Measurements from ENCODE around the gene LARP6. TPM values are rescaled to one million over a fixed set of nuclear protein-coding genes. Genes with fewer than 3 reads are reported as not detected.

The LARP6 gene
- total and polyA plus RNA-seq, 2 experiments from 2014 or later = 20.0 to 22.4 TPM

GRCh38 chr15:70833422-70833821 is 20.5 kb downstream of the LARP6 start:
- Mint-ChIP-seq H3K36me3 (ENCODE audit: low read depth) (peaks cover 44% of the 10 kb centered on the region), H3K9me3 (no peaks in the 10 kb centered on the region), H3K4me3 (no peak overlapping the region), H3K27ac (0 out of 2 replicates have a peak overlapping the region, but pooled peaks have one; percentile 86), H3K27me3 (ENCODE audit: insufficient read depth, low read depth, poor library complexity) (peaks cover 2% of the 10 kb centered on the region), H3K4me1 (peaks cover 10% of the 10 kb centered on the region)
- Histone ChIP-seq H3K4me3 (no peak overlapping the region), H4K20me1 (replicated peaks; ENCODE audit: insufficient read depth) (no peaks in the 10 kb centered on the region), H3K79me2 (replicated peaks; ENCODE audit: insufficient read depth) (no peaks in the 10 kb centered on the region), H3K27me3 (ENCODE audit: insufficient read depth) (no peaks in the 10 kb centered on the region), H3K36me3 (ENCODE audit: insufficient read depth) (no peaks in the 10 kb centered on the region), H3K4me2 (no peak overlapping the region; the same call in 1 of the 2 replicates), H3K27ac (ENCODE audit: low read depth) (no peak overlapping the region), H3F3A (replicated peaks; ENCODE audit: low read depth) (no peaks in the 10 kb centered on the region), H3K4me1 (ENCODE audit: insufficient read depth) (peaks cover 4% of the 10 kb centered on the region), H3K9me2 (ENCODE audit: insufficient read depth) (peaks cover 5% of the 10 kb centered on the region; the same call in 1 of the 2 replicates), H2AFZ (no peak overlapping the region)
- no peak for DNase-seq (ENCODE audit: low spot score)
- ATAC-seq = no peak
- TF ChIP-seq JUNB (IDR thresholded peaks at IDR 0.05; ENCODE audit: unreplicated experiment) (no peak), CTCF (conservative IDR thresholded peaks at IDR 0.05; ENCODE audit: low read depth in 2 of 2) (no peak), ETS1 (IDR thresholded peaks at IDR 0.05) (no peak), ZNF114 (CRISPR knock-in tag; IDR thresholded peaks at IDR 0.05) (no peak), POLR2AphosphoS5 (IDR thresholded peaks at IDR 0.05; ENCODE audit: low read depth) (no peak), ZNF331 (CRISPR knock-in tag; IDR thresholded peaks at IDR 0.05; ENCODE audit: low read depth) (no peak), ZNF462 (CRISPR knock-in tag; IDR thresholded peaks at IDR 0.05) (no peak), EZH2phosphoT487 (IDR thresholded peaks at IDR 0.05; ENCODE audit: unreplicated experiment) (no peak), STAT1 (IDR thresholded peaks at IDR 0.05; ENCODE audit: unreplicated experiment) (no peak), NANOG (IDR thresholded peaks at IDR 0.05; ENCODE audit: borderline replicate concordance) (no peak), EZH2 (IDR thresholded peaks at IDR 0.05; ENCODE audit: low read depth, unreplicated experiment) (no peak), CREB1 (CRISPR knock-in tag; IDR thresholded peaks at IDR 0.05; ENCODE audit: low read depth) (no peak)
- TF ChIP-seq, protein P1, sequence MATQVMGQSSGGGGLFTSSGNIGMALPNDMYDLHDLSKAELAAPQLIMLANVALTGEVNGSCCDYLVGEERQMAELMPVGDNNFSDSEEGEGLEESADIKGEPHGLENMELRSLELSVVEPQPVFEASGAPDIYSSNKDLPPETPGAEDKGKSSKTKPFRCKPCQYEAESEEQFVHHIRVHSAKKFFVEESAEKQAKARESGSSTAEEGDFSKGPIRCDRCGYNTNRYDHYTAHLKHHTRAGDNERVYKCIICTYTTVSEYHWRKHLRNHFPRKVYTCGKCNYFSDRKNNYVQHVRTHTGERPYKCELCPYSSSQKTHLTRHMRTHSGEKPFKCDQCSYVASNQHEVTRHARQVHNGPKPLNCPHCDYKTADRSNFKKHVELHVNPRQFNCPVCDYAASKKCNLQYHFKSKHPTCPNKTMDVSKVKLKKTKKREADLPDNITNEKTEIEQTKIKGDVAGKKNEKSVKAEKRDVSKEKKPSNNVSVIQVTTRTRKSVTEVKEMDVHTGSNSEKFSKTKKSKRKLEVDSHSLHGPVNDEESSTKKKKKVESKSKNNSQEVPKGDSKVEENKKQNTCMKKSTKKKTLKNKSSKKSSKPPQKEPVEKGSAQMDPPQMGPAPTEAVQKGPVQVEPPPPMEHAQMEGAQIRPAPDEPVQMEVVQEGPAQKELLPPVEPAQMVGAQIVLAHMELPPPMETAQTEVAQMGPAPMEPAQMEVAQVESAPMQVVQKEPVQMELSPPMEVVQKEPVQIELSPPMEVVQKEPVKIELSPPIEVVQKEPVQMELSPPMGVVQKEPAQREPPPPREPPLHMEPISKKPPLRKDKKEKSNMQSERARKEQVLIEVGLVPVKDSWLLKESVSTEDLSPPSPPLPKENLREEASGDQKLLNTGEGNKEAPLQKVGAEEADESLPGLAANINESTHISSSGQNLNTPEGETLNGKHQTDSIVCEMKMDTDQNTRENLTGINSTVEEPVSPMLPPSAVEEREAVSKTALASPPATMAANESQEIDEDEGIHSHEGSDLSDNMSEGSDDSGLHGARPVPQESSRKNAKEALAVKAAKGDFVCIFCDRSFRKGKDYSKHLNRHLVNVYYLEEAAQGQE (IDR thresholded peaks at IDR 0.05; ENCODE audit: unreplicated experiment) = no peak

All from GM23338 (cell line).